Measurements from ENCODE around the gene GPATCH8. TPM values are rescaled to one million over a fixed set of nuclear protein-coding genes. Genes with fewer than 3 reads are reported as not detected.

Gene GPATCH8
- total RNA-seq, 1 donor from 2014 or later: 49.6 TPM

DNA sequence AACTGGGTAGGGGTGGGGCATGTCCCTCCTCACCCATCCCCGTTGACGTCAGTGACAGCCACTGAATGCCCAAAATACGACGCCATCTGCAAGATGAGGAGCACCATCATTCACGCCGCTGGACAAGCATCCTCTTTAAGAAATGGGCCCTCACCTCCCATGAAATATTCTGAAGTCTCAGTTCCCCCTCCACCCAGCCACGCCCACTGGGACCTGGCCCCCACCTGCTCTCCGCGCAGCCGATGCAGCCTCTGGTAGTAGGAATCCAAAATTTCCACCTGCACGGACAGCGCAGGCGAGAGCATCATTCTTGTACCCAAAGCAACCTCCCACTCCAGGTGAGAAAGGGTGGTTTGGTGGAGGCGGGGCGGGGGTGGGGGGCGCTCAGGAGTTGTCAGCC lies 119.3 kb downstream of the GPATCH8 start:
- DNase-seq (ENCODE audit: low spot score): no peak
- Mint-ChIP-seq H3K27ac (no peak overlapping the region), H3K4me1 (ENCODE audit: low read depth) (peaks cover 4% of the 10 kb centered on the region), H3K9me3 (no peaks in the 10 kb centered on the region), H3K36me3 (ENCODE audit: low read depth) (no peaks in the 10 kb centered on the region), H3K27me3 (ENCODE audit: low read depth) (peaks cover 22% of the 10 kb centered on the region), H3K4me3 (ENCODE audit: low read depth) (no peak overlapping the region)
- intact Hi-C loops (cut with micrococcal nuclease): no loop called here

DNA sequence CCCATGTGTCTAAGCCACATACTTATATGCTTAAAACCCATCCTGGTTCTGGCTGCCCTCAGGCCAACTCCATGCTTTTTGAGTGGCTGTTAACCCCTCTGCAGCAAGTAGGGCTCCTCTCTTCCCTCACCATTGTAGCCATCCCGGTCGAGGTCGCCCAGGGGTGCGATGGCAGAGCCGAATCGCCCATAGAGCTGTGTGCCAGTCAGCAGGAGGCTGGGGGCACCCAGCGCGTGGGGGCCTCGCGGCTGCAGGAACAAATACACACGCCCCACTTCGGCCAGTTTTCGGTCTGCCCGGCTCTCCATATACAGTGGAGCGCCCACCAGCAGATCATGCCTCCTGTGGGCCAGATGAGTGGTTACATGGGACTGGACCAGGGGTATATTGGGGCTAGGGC lies 119.8 kb downstream of the GPATCH8 start:
- H3K27ac Mint-ChIP-seq: no peak overlapping the region
- intact Hi-C loops (cut with micrococcal nuclease): no loop called here
- no peaks in the 10 kb centered on the region for H3K36me3 Mint-ChIP-seq (ENCODE audit: low read depth)
- H3K4me3 Mint-ChIP-seq (ENCODE audit: low read depth): no peak overlapping the region
- peaks cover 22% of the 10 kb centered on the region for H3K27me3 Mint-ChIP-seq (ENCODE audit: low read depth)
- peaks cover 4% of the 10 kb centered on the region for H3K4me1 Mint-ChIP-seq (ENCODE audit: low read depth)
- no peaks in the 10 kb centered on the region for H3K9me3 Mint-ChIP-seq
- DNase-seq (ENCODE audit: low spot score): no peak

DNA sequence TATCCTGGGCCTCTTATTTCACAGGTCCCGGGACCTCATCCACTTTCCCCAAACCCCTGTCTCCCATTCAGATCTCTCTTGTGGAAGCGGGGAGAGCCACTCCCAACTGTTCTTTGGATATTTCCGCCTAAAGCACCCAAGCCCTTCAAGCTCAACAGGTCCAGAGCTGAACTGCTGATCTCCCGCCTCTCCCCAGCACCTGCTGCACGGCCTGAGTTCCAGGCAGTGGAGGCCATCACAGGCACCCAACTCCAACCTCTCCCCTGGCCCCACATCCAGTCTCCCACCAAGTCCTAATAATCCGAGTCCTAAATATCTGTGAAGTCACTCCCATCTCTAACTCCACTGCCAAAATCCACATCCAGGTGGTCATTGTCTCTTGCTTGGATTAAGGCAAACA lies 120.3 kb downstream of the GPATCH8 start:
- no peak for DNase-seq (ENCODE audit: low spot score)
- Mint-ChIP-seq H3K9me3 (no peaks in the 10 kb centered on the region), H3K27ac (no peak overlapping the region), H3K4me1 (ENCODE audit: low read depth) (peaks cover 4% of the 10 kb centered on the region), H3K4me3 (ENCODE audit: low read depth) (no peak overlapping the region), H3K36me3 (ENCODE audit: low read depth) (no peaks in the 10 kb centered on the region), H3K27me3 (ENCODE audit: low read depth) (peaks cover 22% of the 10 kb centered on the region)
- intact Hi-C loops (cut with micrococcal nuclease): no loop called here

DNA sequence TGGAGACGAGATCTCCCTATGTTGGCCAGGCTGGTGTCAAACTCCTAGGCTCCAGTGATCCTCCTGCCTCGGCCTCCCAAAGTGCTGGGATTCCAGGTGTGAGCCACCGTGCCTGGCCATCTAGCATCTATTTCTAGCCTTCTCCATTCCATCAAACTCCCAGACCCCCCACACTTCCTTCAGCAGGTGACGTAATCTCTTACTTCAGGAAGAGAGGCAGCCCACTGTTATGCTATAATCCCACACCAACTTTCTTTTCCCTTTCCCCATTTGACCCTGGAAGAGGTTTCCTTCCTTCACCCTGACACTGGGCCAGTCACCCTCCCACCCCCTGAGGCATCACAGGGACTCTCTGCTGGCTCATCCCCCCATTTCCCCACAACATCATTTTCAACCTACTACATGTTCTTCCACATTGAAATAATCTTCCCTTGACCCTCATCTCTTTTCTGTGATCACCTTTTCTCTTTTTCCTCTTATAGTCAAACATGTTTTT lies 121.3 kb downstream of the GPATCH8 start:
- H3K27ac Mint-ChIP-seq: no peak overlapping the region
- peaks cover 22% of the 10 kb centered on the region for H3K27me3 Mint-ChIP-seq (ENCODE audit: low read depth)
- H3K4me3 Mint-ChIP-seq (ENCODE audit: low read depth): no peak overlapping the region
- DNase-seq (ENCODE audit: low spot score): no peak
- intact Hi-C loops (cut with micrococcal nuclease): no loop called here
- no peaks in the 10 kb centered on the region for H3K9me3 Mint-ChIP-seq
- H3K36me3 Mint-ChIP-seq (ENCODE audit: low read depth): no peaks in the 10 kb centered on the region
- peaks cover 4% of the 10 kb centered on the region for H3K4me1 Mint-ChIP-seq (ENCODE audit: low read depth)

DNA sequence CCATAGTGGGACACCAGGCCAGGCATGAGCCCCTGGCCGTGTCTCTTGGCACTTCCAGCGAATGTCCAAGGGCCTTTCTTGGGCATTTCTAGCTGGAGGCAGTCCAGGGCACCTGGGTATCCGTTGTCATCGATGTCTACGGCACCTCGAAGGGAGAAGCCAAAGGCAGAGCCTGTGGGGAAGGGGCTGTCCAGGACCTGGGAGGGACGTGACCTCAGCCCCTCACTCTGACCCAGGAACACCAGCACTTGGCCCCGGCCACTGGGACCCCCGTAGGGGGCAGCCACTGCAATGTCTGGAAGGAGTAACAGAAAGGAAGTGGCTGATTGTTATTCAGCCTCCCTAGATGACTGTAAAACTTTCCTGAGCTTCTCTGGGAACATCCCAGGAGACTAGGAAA lies 122.4 kb downstream of the GPATCH8 start:
- no peak overlapping the region for H3K4me3 Mint-ChIP-seq (ENCODE audit: low read depth)
- H3K4me1 Mint-ChIP-seq (ENCODE audit: low read depth): peaks cover 2% of the 10 kb centered on the region
- intact Hi-C loops (cut with micrococcal nuclease): no loop called here
- no peaks in the 10 kb centered on the region for H3K9me3 Mint-ChIP-seq
- H3K36me3 Mint-ChIP-seq (ENCODE audit: low read depth): no peaks in the 10 kb centered on the region
- no peak for DNase-seq (ENCODE audit: low spot score)
- H3K27ac Mint-ChIP-seq: no peak overlapping the region
- peaks cover 20% of the 10 kb centered on the region for H3K27me3 Mint-ChIP-seq (ENCODE audit: low read depth)

DNA sequence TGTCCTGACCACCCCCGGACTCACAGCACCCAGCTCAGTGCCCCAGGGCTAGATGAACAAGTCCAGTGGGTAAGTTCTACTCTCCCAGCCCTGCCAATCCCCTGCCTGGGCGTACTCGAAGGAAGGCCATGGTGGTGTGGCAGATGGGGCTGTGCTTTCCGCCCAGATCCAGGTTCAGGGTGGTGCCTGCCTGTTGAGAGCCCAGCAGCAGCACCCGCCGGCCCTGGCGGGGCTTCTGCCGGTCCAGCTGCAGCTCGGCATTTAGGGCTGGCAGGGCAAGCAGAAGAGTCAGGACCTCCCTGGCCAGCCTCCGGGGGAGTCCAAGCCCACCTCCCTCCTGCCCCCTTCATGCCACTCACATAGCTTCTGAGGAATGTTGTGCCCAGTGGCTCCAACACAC lies 123.3 kb downstream of the GPATCH8 start:
- Mint-ChIP-seq H3K4me1 (ENCODE audit: low read depth) (peaks cover 1% of the 10 kb centered on the region), H3K9me3 (no peaks in the 10 kb centered on the region), H3K36me3 (ENCODE audit: low read depth) (no peaks in the 10 kb centered on the region), H3K27ac (no peak overlapping the region), H3K4me3 (ENCODE audit: low read depth) (no peak overlapping the region), H3K27me3 (ENCODE audit: low read depth) (peaks cover 19% of the 10 kb centered on the region)
- intact Hi-C loops (cut with micrococcal nuclease): no loop called here
- DNase-seq (ENCODE audit: low spot score): no peak

DNA sequence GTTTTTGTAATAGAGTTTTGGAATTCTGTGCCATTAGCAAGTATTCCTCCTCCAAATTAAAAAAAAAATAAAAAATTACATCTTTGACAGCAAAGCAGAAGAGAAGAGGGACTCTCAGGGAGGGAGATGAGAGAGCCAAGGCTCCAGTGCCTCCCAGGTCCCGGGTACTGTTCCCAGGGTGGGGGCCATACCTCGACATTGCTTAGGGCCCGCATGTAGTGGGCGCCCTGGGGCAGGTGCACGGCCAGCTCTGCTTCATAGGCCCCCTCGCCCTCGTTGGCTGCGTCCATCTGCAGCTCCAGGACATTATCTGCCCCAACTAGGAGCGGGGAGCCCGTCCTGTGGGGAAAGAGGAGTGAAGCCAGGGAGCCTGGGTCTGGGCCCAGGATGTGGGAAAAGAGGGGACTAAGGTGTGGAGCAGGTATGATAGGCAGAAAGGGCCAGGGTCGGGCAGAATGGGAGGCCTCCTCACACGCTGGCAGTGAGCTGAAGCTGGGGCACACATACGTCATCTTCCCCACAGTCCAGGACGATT lies 125.0 kb downstream of the GPATCH8 start:
- Mint-ChIP-seq H3K36me3 (ENCODE audit: low read depth) (no peaks in the 10 kb centered on the region), H3K27me3 (ENCODE audit: low read depth) (peaks cover 12% of the 10 kb centered on the region), H3K4me1 (ENCODE audit: low read depth) (no peaks in the 10 kb centered on the region), H3K9me3 (no peaks in the 10 kb centered on the region), H3K27ac (no peak overlapping the region), H3K4me3 (ENCODE audit: low read depth) (no peak overlapping the region)
- no peak for DNase-seq (ENCODE audit: low spot score)
- intact Hi-C loops (cut with micrococcal nuclease): no loop called here

DNA sequence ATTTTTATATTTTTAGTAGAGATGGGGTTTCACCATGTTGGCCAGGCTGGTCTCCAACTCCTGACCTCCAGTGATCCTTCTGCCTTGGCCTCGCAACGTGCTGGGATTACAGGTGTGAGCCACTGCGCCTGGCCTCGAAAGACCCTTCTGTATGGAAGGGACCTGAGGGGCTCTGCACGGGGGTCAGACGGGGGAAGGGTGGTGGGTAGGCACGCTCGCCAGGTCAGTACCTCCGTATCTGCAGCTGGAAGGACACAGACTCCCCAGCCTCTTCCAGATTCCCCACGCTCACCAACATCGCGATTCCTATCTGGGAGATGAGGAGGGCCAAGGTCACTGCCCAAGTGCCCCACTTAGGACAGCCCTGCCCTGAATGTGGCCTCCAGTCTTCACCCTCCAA lies 126.4 kb downstream of the GPATCH8 start:
- H3K9me3 Mint-ChIP-seq: no peaks in the 10 kb centered on the region
- DNase-seq (ENCODE audit: low spot score): no peak
- no peaks in the 10 kb centered on the region for H3K4me1 Mint-ChIP-seq (ENCODE audit: low read depth)
- no peak overlapping the region for H3K4me3 Mint-ChIP-seq (ENCODE audit: low read depth)
- H3K36me3 Mint-ChIP-seq (ENCODE audit: low read depth): no peaks in the 10 kb centered on the region
- intact Hi-C loops (cut with micrococcal nuclease): no loop called here
- H3K27ac Mint-ChIP-seq: no peak overlapping the region
- H3K27me3 Mint-ChIP-seq (ENCODE audit: low read depth): peaks cover under 1% of the 10 kb centered on the region

DNA sequence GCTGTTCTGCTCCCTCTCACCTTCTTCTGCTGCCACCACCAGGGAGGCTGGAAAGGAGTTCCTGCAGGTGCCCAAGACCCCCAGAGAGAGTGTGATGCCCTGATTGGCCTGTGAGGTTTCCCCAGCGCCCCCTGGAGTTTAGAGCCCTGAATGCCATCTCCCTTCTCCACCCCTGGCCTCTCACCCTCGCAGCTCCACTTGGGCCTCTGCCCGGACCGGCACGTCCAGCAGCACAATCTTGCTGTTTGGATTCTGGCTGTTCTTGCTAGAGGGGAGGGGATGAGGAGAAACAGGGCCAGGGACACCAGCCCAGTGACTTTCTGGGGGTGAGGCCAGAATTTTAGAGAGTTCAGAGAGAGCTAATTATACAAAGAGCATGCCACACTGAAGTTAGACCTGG lies 127.1 kb downstream of the GPATCH8 start:
- peaks cover 2% of the 10 kb centered on the region for H3K27me3 Mint-ChIP-seq (ENCODE audit: low read depth)
- no peak overlapping the region for H3K4me3 Mint-ChIP-seq (ENCODE audit: low read depth)
- H3K27ac Mint-ChIP-seq: no peak overlapping the region
- H3K36me3 Mint-ChIP-seq (ENCODE audit: low read depth): no peaks in the 10 kb centered on the region
- intact Hi-C loops (cut with micrococcal nuclease): no loop called here
- H3K4me1 Mint-ChIP-seq (ENCODE audit: low read depth): no peaks in the 10 kb centered on the region
- H3K9me3 Mint-ChIP-seq: no peaks in the 10 kb centered on the region
- DNase-seq (ENCODE audit: low spot score): no peak

DNA sequence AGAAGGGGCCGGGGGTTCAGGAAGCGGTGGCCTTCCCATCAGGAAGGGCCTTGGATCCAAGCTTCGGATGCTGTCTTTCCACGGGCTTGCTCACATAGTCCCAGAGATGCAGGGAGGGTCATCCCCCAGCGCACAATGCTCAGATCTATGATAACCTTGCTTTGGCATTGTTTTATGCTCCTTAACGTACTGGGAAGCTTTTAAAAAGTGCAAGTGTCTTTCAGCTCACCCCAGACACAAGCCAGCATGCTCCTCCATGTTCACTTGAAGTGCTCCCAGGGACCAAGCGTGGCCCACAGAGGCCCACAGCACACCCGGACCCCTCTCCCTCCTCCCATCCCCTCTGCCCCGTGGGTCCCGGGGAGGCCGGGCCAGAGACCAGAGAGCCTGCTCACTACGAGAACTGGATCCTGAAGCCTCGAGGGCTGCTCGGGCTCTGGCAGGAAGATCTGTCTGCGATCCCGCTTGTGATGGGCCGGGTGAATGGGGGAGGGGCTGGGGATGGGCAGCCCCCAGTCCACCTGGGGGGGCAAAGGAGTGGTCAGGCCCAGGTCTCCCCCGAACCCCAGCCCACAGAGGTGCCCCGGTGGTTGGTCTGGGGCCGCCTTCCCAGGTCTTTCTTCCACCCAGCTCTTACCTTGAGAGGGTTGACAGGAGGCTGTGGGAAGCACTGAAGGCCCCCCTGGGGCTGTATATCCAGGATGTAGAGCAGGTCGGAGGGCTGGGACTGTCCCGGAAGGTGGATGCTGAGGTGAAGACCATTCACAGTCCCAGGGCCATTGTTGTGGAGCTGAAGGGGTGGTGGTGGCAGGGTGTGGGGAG lies 127.8 kb downstream of the GPATCH8 start:
- Mint-ChIP-seq H3K27me3 (ENCODE audit: low read depth) (peaks cover 2% of the 10 kb centered on the region), H3K4me3 (ENCODE audit: low read depth) (no peak overlapping the region)

DNA sequence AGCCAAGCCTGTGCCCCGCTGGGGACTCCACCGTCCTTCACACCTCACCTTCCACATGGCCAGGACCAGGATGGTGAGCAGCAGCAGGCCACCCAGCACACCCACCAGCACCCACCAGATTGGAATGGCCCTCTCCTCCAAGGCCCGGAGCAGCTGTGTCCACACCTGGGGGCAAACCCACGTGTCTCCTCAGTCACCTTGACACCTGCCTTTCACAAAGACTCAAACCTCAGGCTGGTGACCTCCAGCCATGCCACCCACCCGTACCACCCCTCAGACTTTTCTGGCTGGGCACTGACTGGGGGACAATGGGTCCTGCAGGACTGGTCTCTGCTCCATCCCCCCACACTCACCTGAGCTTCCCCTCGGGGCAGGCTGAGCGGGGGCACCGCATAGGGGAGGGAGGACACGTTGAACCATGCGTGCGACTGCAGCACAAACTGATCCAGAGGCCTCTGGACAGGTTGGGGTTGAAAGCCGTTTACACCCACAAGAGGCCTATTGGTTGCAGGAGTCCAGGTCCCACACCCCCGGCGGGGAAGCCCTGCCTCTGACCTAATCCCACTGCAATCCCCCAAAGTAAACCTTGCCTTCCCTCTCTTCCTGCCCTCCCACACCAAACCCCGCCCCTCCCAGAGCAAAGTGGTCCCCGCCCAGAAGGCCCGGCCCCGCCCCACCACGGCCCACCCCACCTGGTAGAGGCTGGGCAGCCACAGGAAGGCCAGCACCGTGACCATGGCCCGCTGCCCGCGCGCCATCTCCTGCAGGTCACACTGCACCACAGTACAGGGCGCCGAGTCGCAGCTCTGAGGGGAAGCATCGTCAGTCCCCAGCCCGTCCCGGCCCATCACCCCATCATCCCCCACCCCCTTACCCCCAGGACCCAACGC lies 128.7 kb downstream of the GPATCH8 start:
- DNase-seq (ENCODE audit: low spot score): no peak
- H3K4me3 Mint-ChIP-seq (ENCODE audit: low read depth): no peak overlapping the region
- no peak overlapping the region for H3K27ac Mint-ChIP-seq
- no peaks in the 10 kb centered on the region for H3K36me3 Mint-ChIP-seq (ENCODE audit: low read depth)
- H3K9me3 Mint-ChIP-seq: no peaks in the 10 kb centered on the region
- H3K27me3 Mint-ChIP-seq (ENCODE audit: low read depth): peaks cover 5% of the 10 kb centered on the region
- H3K4me1 Mint-ChIP-seq (ENCODE audit: low read depth): peaks cover 4% of the 10 kb centered on the region
- intact Hi-C loops (cut with micrococcal nuclease): no loop called here

More for the DNA sequence above, 127.8 kb downstream of the GPATCH8 start:
- Mint-ChIP-seq H3K27ac (no peak overlapping the region), H3K9me3 (no peaks in the 10 kb centered on the region), H3K36me3 (ENCODE audit: low read depth) (no peaks in the 10 kb centered on the region), H3K4me1 (ENCODE audit: low read depth) (no peaks in the 10 kb centered on the region)
- no peak for DNase-seq (ENCODE audit: low spot score)
- intact Hi-C loops (cut with micrococcal nuclease): no loop called here

DNA sequence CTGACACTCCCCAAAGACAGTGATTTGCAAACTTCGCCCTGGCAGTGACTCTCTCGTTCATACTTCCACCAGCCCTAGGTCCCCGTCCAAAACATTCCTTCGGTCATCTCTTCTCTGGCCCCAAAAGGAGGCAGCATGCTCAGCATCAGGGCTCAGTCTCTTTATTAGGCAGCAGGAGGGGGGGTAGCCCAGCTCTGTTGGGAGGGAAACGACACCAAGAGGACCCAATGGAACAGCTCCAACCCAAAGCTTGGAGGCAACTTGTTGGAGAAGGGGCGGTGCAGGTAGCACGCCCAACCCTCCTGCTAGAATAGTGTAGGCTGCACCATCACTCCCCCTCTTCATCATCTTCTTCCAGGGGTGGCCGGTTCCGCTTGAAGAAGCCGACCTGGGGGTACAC lies 131.2 kb downstream of the GPATCH8 start:
- H3K4me3 Mint-ChIP-seq (ENCODE audit: low read depth): no peak overlapping the region
- no peaks in the 10 kb centered on the region for H3K9me3 Mint-ChIP-seq
- intact Hi-C loops (cut with micrococcal nuclease): no loop called here
- DNase-seq (ENCODE audit: low spot score): no peak
- no peak overlapping the region for H3K27ac Mint-ChIP-seq
- peaks cover 5% of the 10 kb centered on the region for H3K4me1 Mint-ChIP-seq (ENCODE audit: low read depth)
- no peaks in the 10 kb centered on the region for H3K36me3 Mint-ChIP-seq (ENCODE audit: low read depth)
- peaks cover 12% of the 10 kb centered on the region for H3K27me3 Mint-ChIP-seq (ENCODE audit: low read depth)
